ENCODE results near the gene R3HDM4. TPM values are rescaled to one million over a fixed set of nuclear protein-coding genes. Genes with fewer than 3 reads are reported as not detected.

The R3HDM4 gene
- total and polyA plus RNA-seq, 2 donors (not counting 3 experiments of a cell fraction or from before 2014, with no cell fraction given): 51.8 to 53.9 TPM

- Histone ChIP-seq H3K4me2 (ENCODE audit: insufficient read depth, low read length) (no peak overlapping the region), H3K4me3 (replicated peaks in 1 of 3; ENCODE audit: insufficient read depth in 1 of 3, low read depth in 1 of 3, low read length in 3 of 3) (no peak overlapping the region), H3K9me3 (replicated peaks; ENCODE audit: control insufficient read depth, insufficient read depth, low read length) (no peaks in the 10 kb centered on the region), H3K4me1 (ENCODE audit: control insufficient read depth, extremely low read depth, insufficient read depth, low read length) (no peaks in the 10 kb centered on the region), H3K9ac (replicated peaks; ENCODE audit: extremely low read depth, insufficient read depth, low read length) (no peak overlapping the region), H3K27ac (ENCODE audit: insufficient read depth, low read depth, low read length) (no peak overlapping the region), H3K27me3 (ENCODE audit: control insufficient read depth in 2 of 2, insufficient read depth in 2 of 2, low read length in 2 of 2) (no peaks in the 10 kb centered on the region), H3K79me2 (ENCODE audit: control insufficient read depth, insufficient read depth, low read length) (no peaks in the 10 kb centered on the region), H2AFZ (ENCODE audit: low read depth, low read length) (no peak overlapping the region), H3K9me1 (replicated peaks; ENCODE audit: control insufficient read depth, extremely low read depth, insufficient read depth, low read length) (no peaks in the 10 kb centered on the region), H4K20me1 (replicated peaks; ENCODE audit: control insufficient read depth, extremely low read depth, insufficient read depth, low read length) (no peaks in the 10 kb centered on the region), H3K36me3 (ENCODE audit: control insufficient read depth in 2 of 2, extremely low read depth in 1 of 2, insufficient read depth in 2 of 2, low read length in 2 of 2) (peaks cover 0 to 11% of the 10 kb centered on the region in 2 experiments)
- TF ChIP-seq POLR2AphosphoS5 (IDR thresholded peaks at IDR 0.05; ENCODE audit: insufficient read depth, low read depth, low read length) (no peak), GATA2 (IDR thresholded peaks at IDR 0.05; ENCODE audit: insufficient read depth, insufficient read length, low read depth, low read length) (no peak), EZH2 (IDR thresholded peaks at IDR 0.05; ENCODE audit: borderline replicate concordance, low read depth, low read length, severe bottlenecking) (no peak), MYC (IDR thresholded peaks at IDR 0.05; ENCODE audit: low read depth, low read length) (no peak), CTCF (IDR thresholded peaks at IDR 0.05; ENCODE audit: extremely low read depth in 1 of 2, insufficient read depth in 1 of 2, low read depth in 1 of 2, low read length in 2 of 2) (no peak), POLR2A (IDR thresholded peaks at IDR 0.05; ENCODE audit: low read depth, low read length) (no peak), FOS (IDR thresholded peaks at IDR 0.05; ENCODE audit: borderline replicate concordance, insufficient read depth, low read length) (no peak), JUN (IDR thresholded peaks at IDR 0.05; ENCODE audit: borderline replicate concordance, insufficient read depth, insufficient read length, low read depth) (no peak), MAX (IDR thresholded peaks at IDR 0.05; ENCODE audit: insufficient read depth, insufficient read length) (no peak)
- no TSS peak for BruUV-seq (replicated peaks)
- dilution Hi-C loops (cut with MboI; ENCODE audit: extremely low pct_ligation_motif_present, low sequenced_read_pairs) (no loop called here), intact Hi-C loops (cut with micrococcal nuclease) (no loop called here)
- FAIRE-seq: no peak
- no peak for DNase-seq (ENCODE audit: low read depth, low spot score)
- POLR2A ChIA-PET: interaction anchor here (1.2 kb wide), 1 partner anchor 8 kb away, joined by 4 read pairs; no protein-coding TSS in a partner anchor
- CTCF ChIA-PET: interaction anchor here (0.6 kb wide), 1 partner anchor 9 kb away, joined by 3 read pairs; the partner anchor contains the start of genes MED16 and RNU6-9
Measured at GRCh38 chr19:902093-902370, 11.0 kb downstream of the R3HDM4 start.

Data from endothelial cell of umbilical vein (primary cell).